Measurements from ENCODE around the gene SDCBP2.
"Not testable (repeated sequence)": the region's sequence is repeated elsewhere in the genome, so short reads cannot be mapped to it uniquely, and the experiment has no call there.

SDCBP2 gene

GRCh38 chr20:1357921-1358671, 29.2 kb upstream of the SDCBP2 start:
- DNase-seq = peak; percentile 48

GRCh38 chr20:1353956-1354355, 25.0 kb upstream of the SDCBP2 start:
- DNase-seq = no peak

- DNase-seq = no peak
Observed at GRCh38 chr20:1346315-1346969, 17.5 kb upstream of the SDCBP2 start.

- no peak for DNase-seq
Observed at GRCh38 chr20:1345756-1346093, 16.8 kb upstream of the SDCBP2 start.

- DNase-seq = no peak
Observed at GRCh38 chr20:1345030-1345755, 16.3 kb upstream of the SDCBP2 start.

GRCh38 chr20:1343446-1344124, 14.6 kb upstream of the SDCBP2 start:
- DNase-seq = not testable (repeated sequence)

- DNase-seq = no peak
Observed at GRCh38 chr20:1341561-1342265, 12.8 kb upstream of the SDCBP2 start.

GRCh38 chr20:1338801-1339200, 9.9 kb upstream of the SDCBP2 start:
- no peak for DNase-seq

GRCh38 chr20:1338096-1338495, 9.2 kb upstream of the SDCBP2 start:
- DNase-seq = no peak

- no peak for DNase-seq
Observed at GRCh38 chr20:1337441-1337840, 8.5 kb upstream of the SDCBP2 start.

- no peak for DNase-seq
Observed at GRCh38 chr20:1336699-1337367, 7.9 kb upstream of the SDCBP2 start.

- DNase-seq = no peak
Observed at GRCh38 chr20:1335961-1336698, 7.2 kb upstream of the SDCBP2 start.

- no peak for DNase-seq
Observed at GRCh38 chr20:1334761-1335160, 5.8 kb upstream of the SDCBP2 start.

- DNase-seq = no peak
Observed at GRCh38 chr20:1334370-1334731, 5.4 kb upstream of the SDCBP2 start.

GRCh38 chr20:1333462-1334369, 4.8 kb upstream of the SDCBP2 start:
- DNase-seq = no peak

- no peak for DNase-seq
Observed at GRCh38 chr20:1332749-1333300, 3.9 kb upstream of the SDCBP2 start.

- DNase-seq = no peak
Observed at GRCh38 chr20:1331801-1332453, 3.0 kb upstream of the SDCBP2 start.

GRCh38 chr20:1331101-1331500, 2.2 kb upstream of the SDCBP2 start:
- no peak for DNase-seq

- peak; percentile 58 for DNase-seq
Observed at GRCh38 chr20:1330075-1330830, 1.3 kb upstream of the SDCBP2 start.
